Epithelial cell of esophagus (primary cell): ENCODE results near the gene OLFML2B.
"Not testable (repeated sequence)": the region's sequence is repeated elsewhere in the genome, so short reads cannot be mapped to it uniquely, and the experiment has no call there.

Experiments used
- DNase-seq: peaks from one replicate; pipeline ENCODE4 v3.0.0; 2010; ENCODE audit warnings: low read depth
- H3K4me3 ChIP-seq: 2 replicates; pipeline ENCODE4 v1.5.1; 2011; ENCODE audit warnings: mild to moderate bottlenecking, low read length, control low read depth
- TF ChIP-seq, protein P1 (sequence below): IDR thresholded peaks from 2 replicates; pipeline ENCODE4 v1.5.1; 2011; ENCODE audit warnings: low read depth, mild to moderate bottlenecking, low read length, control low read depth, inconsistent platforms; ENCODE audit not compliant: insufficient read depth; ENCODE audit errors: missing control alignments

The OLFML2B gene

DNA sequence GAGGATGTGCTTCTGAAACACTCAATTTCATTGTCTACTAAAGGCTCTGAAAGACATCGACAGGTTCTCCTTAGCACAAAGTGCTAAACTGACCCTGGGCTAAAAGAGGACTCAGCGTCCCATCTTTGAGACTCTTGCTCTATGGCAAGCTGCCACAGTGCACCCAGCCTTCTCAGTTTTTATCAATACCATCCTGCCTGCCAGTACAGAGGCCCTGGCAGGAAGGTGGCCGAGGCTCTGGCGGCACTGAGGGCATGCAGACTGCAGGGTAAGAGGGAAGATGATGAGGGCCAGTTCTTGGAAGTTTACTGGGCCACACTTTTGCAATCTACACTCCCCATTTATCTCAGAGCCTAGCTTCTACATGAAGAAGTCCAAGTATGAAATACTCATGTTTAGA is 5.3 kb downstream of the OLFML2B start:
- DNase-seq: no peak
- no peak overlapping the region for H3K4me3 ChIP-seq
- TF ChIP-seq, protein P1, sequence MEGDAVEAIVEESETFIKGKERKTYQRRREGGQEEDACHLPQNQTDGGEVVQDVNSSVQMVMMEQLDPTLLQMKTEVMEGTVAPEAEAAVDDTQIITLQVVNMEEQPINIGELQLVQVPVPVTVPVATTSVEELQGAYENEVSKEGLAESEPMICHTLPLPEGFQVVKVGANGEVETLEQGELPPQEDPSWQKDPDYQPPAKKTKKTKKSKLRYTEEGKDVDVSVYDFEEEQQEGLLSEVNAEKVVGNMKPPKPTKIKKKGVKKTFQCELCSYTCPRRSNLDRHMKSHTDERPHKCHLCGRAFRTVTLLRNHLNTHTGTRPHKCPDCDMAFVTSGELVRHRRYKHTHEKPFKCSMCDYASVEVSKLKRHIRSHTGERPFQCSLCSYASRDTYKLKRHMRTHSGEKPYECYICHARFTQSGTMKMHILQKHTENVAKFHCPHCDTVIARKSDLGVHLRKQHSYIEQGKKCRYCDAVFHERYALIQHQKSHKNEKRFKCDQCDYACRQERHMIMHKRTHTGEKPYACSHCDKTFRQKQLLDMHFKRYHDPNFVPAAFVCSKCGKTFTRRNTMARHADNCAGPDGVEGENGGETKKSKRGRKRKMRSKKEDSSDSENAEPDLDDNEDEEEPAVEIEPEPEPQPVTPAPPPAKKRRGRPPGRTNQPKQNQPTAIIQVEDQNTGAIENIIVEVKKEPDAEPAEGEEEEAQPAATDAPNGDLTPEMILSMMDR: no peak

DNA sequence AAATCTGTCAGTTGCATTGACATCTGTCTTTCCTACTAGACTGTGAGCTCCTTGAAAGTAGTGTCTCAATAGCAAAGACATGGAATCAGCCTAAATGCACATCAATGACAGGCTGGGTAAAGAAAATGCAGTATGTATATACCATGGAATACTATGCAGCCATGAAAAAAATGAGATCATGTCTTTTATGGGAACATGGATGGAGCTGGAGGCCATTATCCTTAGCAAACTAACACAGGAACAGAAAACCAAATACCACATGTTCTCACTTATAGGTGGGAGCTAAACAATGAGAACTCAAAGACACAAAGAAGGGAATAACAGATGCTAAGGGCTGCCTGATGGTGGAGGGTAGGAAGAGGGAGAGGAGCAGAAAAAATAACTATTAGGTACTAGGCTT is 5.9 kb downstream of the OLFML2B start:
- not testable (repeated sequence) for H3K4me3 ChIP-seq, DNase-seq

- no peak overlapping the region for H3K4me3 ChIP-seq
- peak; percentile 59 for DNase-seq
- TF ChIP-seq, protein P1: no peak
Observed at GRCh38 chr1:162016631-162017030, 7.0 kb downstream of the OLFML2B start.

DNA sequence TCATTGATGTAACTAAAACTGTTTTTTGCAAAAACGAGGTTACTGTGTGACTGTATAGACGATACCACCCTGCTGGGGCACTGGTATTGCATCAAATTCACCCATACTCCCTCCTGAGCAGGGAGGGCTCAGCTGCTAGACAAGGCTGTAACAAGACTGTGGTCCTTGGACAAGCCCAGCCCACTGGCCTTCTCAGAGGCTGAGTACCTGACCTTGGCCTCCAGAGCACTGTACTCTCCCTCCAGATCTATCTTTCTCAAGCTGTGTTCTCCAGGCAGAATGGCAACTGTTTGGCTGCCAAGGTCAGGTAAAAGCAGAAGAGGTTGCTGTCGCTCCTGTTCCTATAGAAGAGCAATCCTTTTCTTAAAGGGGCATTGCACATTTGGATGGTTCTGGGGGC is 8.5 kb downstream of the OLFML2B start:
- no peak for DNase-seq
- H3K4me3 ChIP-seq: no peak overlapping the region
- TF ChIP-seq, protein P1: no peak

- DNase-seq: no peak
- TF ChIP-seq, protein P1: no peak
- no peak overlapping the region for H3K4me3 ChIP-seq
Observed at GRCh38 chr1:162014202-162014601, 9.5 kb downstream of the OLFML2B start.

DNA sequence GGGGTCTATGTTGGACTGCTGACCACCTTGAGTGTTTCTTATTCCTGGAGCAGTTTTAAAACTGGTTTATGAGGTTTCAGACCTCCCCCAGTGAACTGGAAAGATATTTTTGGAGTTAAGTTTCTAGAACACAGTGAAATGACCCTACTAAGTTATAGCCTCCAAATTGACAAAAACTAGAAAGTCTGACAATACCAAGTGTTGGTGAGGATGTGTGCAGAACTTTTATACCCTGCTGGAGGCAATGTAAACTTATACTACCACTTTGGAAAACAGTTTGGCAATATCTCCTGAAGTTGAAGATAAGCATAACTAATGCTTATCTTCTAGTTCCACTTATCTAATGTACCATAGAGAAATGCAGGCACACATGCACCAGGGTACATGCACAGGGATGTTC is 10.4 kb downstream of the OLFML2B start:
- TF ChIP-seq, protein P1: no peak
- H3K4me3 ChIP-seq: no peak overlapping the region

DNA sequence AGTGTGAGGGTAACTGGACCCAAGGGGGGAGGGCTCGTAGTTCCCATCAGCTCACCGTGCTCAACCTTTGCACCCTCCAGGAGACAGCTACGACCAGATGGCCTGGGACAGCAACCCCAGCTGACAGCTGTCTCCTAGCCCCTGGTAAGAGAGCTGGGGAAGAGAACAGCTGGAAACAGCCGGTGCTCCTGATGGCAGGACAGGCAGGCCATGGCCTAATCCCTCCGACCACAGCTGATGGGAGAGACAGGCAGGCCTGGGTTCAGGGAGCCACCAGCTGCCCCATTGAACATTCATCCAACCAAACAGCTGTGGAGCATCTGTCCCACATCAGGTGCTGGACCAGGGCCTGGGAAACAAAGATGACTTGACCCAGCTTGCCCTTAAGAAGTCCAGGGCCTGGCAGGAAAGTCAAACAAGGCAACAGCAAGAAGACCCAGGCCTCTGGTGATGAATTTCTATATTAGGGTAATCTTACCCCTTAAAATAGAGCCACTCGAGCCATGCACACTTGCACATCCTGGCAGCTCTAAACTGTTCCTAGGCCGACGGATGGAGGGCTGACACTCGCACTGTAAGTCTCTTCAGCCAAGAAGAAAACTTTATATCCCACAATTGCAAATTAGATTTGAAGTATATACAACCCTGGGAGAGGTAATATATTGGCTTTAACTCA is 12.2 kb downstream of the OLFML2B start:
- TF ChIP-seq, protein P1: no peak
- H3K4me3 ChIP-seq: no peak overlapping the region
- DNase-seq: no peak

More for the DNA sequence above, 10.4 kb downstream of the OLFML2B start:
- DNase-seq: no peak
